Activated CD8-positive, alpha-beta memory T cell treated with anti-CD3 and anti-CD28 coated beads for 48 hours (primary cell): ENCODE results near the gene HEXIM1.
A peak's percentile ranks its signal among the peaks of the same experiment; 100 is the strongest.

Experiments used
- DNase-seq, 3 experiments: peaks; one replicate each; pipeline ENCODE4 v3.0.0-alpha.2; 2020; ENCODE audit warnings: low read depth in 2 of 3, low spot score in 2 of 3

HEXIM1 gene, protein sequence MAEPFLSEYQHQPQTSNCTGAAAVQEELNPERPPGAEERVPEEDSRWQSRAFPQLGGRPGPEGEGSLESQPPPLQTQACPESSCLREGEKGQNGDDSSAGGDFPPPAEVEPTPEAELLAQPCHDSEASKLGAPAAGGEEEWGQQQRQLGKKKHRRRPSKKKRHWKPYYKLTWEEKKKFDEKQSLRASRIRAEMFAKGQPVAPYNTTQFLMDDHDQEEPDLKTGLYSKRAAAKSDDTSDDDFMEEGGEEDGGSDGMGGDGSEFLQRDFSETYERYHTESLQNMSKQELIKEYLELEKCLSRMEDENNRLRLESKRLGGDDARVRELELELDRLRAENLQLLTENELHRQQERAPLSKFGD

GRCh38 chr17:45148183-45149036 is at the start of gene HEXIM1:
Gene HEXIM1, plus strand, starts transcription at chr17:45148475. Its CDS starts 716 bp downstream, at chr17:45149191.
- peak; percentile 97 to 98 (median 98) for DNase-seq

DNA sequence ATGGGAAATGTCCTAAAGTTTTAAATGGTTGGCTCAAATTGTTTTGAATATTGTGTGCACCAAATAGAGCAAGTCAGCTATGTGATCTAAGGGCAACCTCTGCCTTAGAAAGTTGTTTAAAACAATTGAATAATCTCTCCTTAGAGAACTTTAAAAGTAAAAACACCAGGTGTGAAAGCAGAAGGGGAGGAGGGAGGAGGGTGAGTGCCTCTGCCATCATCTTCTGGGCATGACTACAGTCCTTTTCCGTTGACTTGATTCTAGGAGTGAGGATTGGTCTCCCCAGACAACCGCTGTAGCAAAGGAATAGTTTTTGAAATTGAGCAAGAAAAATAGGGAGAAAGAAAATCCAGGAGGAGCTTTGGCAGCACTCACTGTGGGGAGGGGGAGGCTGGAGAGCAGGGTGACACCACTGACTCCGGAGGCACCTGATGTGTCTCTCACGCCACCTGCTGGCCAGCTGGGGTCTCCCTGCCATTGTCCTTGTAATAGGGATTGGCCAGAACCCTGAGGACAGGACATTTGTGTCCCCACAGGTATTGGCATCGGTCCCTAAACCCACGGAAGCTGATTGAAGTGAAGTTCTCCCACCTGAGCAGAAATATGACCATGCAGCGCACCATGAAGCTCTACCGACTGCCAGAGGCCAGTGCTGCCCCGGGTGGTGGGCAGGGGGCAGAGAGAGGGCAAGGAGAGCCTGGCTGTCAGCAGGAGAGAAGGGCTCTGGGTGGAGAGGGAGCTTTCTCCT is 49.2 kb upstream of the HEXIM1 start:
- peak; percentile 36 to 60 (median 59) for DNase-seq

DNA sequence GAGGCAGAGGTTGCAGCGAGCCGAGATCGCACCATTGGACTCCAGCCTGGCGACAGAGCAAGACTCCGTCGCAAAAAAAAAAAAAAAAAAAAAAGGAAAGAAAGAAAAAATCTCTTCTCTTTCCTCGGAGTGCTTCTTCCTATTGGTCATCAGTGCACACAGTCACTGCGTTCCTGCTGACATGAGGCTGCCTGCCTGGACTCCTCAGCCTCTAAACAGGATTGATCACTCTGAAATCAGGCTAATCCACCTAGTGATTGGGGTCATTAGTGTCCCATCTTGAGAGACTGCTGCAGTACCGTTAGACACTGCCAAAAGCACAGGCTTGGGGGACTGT is 46.8 kb upstream of the HEXIM1 start:
- DNase-seq, result no peak

DNA sequence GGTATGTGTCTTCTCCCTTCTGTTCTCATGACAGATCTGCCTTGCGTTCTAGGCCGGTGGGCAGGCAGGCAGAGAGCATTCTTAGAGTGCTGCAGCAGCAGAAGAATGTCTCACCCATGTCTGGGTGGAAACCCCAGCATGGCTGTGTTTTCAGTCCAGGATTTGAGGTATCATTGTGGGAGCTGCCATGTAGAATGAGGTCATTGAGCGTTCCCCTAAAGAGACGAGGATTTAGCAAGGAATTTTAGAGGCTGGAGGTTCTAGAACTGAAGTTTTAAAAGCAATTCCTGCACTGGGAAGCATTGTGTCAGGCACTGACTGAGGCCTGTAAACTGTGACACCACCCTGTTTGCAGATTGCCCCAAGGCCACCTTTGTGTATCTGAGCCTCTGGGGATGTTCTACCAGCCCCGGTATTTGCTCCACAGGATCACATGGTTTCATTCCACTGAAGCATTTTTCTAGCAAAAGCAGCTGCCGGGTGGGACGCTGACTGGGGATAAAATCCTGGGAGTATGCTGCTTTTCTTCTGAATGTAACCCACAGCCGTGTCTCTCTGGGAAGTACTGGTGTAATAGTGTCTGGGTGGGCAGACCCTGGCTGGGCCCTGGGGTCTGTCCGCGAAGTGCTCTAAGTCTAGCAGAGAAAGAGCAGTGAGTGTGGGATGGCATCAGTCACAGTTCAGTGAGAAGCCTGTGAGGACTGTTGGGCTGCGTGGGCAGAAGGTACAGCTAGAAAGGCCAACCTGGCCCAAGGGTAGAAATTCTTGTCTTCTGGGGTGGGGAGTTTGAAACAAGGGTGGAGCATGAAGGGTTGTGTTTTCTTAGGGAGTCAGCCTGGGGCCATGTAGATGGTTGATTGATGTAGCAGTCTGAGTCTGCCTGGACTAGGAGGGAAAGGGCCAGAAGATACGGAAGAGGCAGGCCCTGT is 46.1 kb upstream of the HEXIM1 start:
- DNase-seq, result no peak

GRCh38 chr17:45102856-45103255 is 45.4 kb upstream of the HEXIM1 start:
- no peak for DNase-seq

DNA sequence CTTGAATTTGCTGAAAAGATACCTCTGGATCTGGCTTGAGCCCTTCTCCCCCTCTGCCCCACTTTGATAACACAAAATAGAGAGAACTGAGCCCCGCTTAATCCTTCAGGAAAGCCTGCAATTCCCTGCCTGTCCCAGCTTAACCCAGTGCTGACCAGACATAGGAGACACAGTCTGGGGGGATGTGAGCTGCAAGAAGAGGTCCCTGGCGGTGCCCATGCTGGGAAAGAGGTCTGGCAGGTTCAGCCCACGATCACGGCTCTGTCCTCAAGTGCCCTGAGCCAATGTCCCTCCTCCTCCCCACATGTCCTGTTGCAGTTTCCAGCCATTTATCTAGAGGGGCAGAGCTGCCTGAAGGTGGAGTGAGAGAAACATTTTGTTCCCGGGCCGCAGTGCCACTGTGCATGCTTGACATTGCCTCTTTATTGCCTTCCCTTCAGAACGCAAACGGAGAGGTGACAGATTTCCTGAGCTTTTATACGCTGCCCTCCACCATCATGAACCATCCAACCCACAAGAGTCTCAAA is 44.9 kb upstream of the HEXIM1 start:
- no peak for DNase-seq

GRCh38 chr17:45104029-45104428 is 44.2 kb upstream of the HEXIM1 start:
- DNase-seq, result no peak

DNA sequence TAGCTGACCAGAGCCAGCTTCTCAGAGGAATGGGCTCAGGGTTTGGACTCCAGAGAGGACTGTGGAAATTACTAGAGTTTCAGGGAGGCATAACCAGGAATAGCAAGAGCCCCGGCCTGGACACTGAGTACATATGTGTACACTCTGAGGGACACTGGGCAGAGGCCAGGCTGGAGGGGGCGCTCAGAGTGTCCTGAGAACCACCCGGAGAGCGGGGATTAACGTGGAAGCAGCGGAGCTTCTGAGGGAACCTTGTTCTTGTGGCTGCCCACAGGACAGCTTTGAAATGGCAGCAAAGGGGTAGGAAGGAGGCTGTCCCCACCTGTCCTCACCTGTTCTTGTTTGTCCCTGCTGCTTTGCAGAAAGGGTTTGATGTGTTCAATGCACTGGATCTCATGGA is 43.8 kb upstream of the HEXIM1 start:
- no peak for DNase-seq

DNA sequence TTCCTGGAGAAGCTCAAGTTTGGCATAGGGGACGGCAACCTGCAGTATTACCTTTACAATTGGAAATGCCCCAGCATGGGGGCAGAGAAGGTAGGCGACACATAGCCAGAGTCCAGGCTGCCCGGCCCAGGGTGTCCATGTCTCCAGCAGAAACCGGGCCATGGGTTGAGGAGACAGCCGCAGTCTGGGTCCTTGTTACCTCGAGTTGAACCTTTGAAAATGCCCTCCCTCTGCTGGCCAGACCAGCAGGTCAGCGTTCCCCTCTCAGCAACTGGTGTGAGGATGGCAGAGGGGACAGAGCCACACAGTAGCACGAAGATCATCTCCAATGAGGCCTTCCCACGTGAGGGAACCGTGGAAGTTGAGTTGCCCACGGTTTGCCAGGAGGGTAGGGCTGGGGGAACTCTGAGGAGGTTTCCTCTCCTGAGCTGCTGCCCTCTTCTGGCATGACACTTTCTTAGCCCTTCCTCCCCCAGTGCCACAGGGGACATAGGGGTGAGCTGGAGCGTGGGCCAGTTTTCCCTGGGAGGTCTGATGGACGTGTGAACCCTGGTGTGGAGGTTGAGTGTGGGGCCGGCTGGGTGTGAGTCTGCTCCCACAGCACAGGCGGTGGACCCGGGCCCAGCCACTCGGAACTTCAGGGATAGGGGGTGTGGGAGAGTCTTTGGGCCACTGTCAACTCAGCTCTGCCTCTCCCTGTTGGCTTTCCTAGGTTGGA is 43.2 kb upstream of the HEXIM1 start:
- no peak for DNase-seq

- DNase-seq, result no peak
These were observed 42.2 kb upstream of the HEXIM1 start for GRCh38 chr17:45106096-45106495.

DNA sequence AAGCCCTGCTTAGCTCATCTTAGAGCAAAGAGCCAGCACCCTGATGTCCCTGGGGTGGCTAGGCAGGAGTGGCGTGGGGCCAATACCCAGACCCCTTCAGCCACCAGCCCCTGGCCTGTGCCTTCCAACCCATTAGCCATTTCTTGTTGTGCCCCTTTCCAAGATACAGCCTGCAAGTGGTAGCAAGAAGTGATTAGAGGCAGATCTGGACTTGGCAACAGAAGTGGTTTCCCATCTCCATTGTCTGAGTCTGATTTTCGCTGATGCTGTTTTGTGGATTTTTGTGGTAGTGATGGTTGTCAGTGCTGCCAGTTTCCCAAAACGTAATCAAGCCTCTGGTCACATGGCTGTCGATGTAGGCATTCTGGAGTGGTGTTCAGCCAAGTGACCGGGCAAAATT is 41.7 kb upstream of the HEXIM1 start:
- DNase-seq, result no peak

- no peak for DNase-seq
These were observed 40.8 kb upstream of the HEXIM1 start for GRCh38 chr17:45107293-45108010.

- no peak for DNase-seq
These were observed 40.2 kb upstream of the HEXIM1 start for GRCh38 chr17:45108051-45108450.

GRCh38 chr17:45108595-45109521 is 39.4 kb upstream of the HEXIM1 start:
- DNase-seq, result no peak

- no peak for DNase-seq
These were observed 37.3 kb upstream of the HEXIM1 start for GRCh38 chr17:45110676-45111611.

DNA sequence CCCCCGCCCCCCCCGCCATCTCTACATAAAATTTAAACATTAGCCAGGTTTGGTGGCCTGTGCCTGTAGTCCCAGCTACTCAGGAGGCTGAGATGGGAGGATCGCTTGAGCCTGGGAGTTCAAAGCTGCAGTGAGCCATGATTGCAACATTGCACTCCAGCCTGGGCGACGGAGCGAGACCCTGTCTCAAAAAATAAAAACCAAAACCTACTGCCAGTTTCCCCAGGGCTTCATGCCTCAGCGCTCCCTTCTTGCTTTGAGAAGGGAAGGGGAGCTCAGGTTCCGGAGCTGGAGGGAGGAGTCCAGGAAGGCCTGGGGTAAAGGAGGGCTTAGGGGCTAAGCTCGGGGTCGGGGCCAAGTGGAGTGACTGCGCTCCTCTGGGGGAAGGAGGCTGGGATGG is 36.4 kb upstream of the HEXIM1 start:
- DNase-seq, result no peak
